ENCODE measurements around the gene KIR3DL2. TPM values are rescaled to one million over a fixed set of nuclear protein-coding genes. Genes with fewer than 3 reads are reported as not detected.
"Not testable (repeated sequence)": the region's sequence is repeated elsewhere in the genome, so short reads cannot be mapped to it uniquely, and the experiment has no call there.

Gene KIR3DL2
- total RNA-seq, 1 donor from 2014 or later, result not detected

GRCh38 chr19:54806516-54806838 lies 43.8 kb upstream of the KIR3DL2 start:
- Mint-ChIP-seq H3K27ac (no peak overlapping the region), H3K36me3 (ENCODE audit: low read depth) (no peaks in the 10 kb centered on the region), H3K27me3 (peaks cover 26% of the 10 kb centered on the region), H3K4me1 (no peaks in the 10 kb centered on the region), H3K4me3 (no peak overlapping the region), H3K9me3 (peaks cover 2% of the 10 kb centered on the region)
- no peak for ATAC-seq (ENCODE audit: low read depth)
- POLR2A ChIA-PET, result no interaction called here
- TF ChIP-seq CTCF (IDR thresholded peaks at IDR 0.05), result no peak
- DNase-seq, result no peak
- CTCF ChIA-PET, result no interaction called here
- intact Hi-C loops (cut with micrococcal nuclease), result no loop called here

GRCh38 chr19:54814571-54814970 lies 35.7 kb upstream of the KIR3DL2 start:
- POLR2A ChIA-PET; intact Hi-C loops (cut with micrococcal nuclease); ATAC-seq (ENCODE audit: low read depth); H3K27ac Mint-ChIP-seq; H3K4me1 Mint-ChIP-seq; H3K4me3 Mint-ChIP-seq; H3K36me3 Mint-ChIP-seq (ENCODE audit: low read depth); H3K9me3 Mint-ChIP-seq; CTCF ChIA-PET; DNase-seq: not testable (repeated sequence)
- H3K27me3 Mint-ChIP-seq, result peaks cover 25% of the 10 kb centered on the region

GRCh38 chr19:54816251-54816650 lies 34.0 kb upstream of the KIR3DL2 start, which contains the start of gene KIR3DL1:
Gene KIR3DL1 (plus strand): TSS chr19:54816468.
- H3K4me1 Mint-ChIP-seq; H3K9me3 Mint-ChIP-seq; H3K27ac Mint-ChIP-seq; DNase-seq; H3K4me3 Mint-ChIP-seq; POLR2A ChIA-PET; intact Hi-C loops (cut with micrococcal nuclease); ATAC-seq (ENCODE audit: low read depth); CTCF ChIA-PET; H3K36me3 Mint-ChIP-seq (ENCODE audit: low read depth): not testable (repeated sequence)
- peaks cover 21% of the 10 kb centered on the region for H3K27me3 Mint-ChIP-seq

- Mint-ChIP-seq H3K36me3 (ENCODE audit: low read depth) (no peaks in the 10 kb centered on the region), H3K4me3 (no peak overlapping the region), H3K27me3 (peaks cover 22% of the 10 kb centered on the region), H3K27ac (no peak overlapping the region), H3K9me3 (no peaks in the 10 kb centered on the region), H3K4me1 (no peaks in the 10 kb centered on the region)
- POLR2A ChIA-PET, result no interaction called here
- TF ChIP-seq CTCF (IDR thresholded peaks at IDR 0.05), result no peak
- ATAC-seq (ENCODE audit: low read depth) (no peak), DNase-seq (no peak)
- intact Hi-C loops (cut with micrococcal nuclease), result no loop called here
- CTCF ChIA-PET, result no interaction called here
Measured at GRCh38 chr19:54817670-54818536, 32.3 kb upstream of the KIR3DL2 start.

- ATAC-seq (ENCODE audit: low read depth); H3K4me1 Mint-ChIP-seq; DNase-seq; intact Hi-C loops (cut with micrococcal nuclease); H3K36me3 Mint-ChIP-seq (ENCODE audit: low read depth); H3K27ac Mint-ChIP-seq; CTCF ChIA-PET; POLR2A ChIA-PET; H3K4me3 Mint-ChIP-seq; H3K9me3 Mint-ChIP-seq: not testable (repeated sequence)
- peaks cover 15% of the 10 kb centered on the region for H3K27me3 Mint-ChIP-seq
Measured at GRCh38 chr19:54824416-54824815, 25.8 kb upstream of the KIR3DL2 start.

- H3K27me3 Mint-ChIP-seq, result peaks cover 16% of the 10 kb centered on the region
- H3K36me3 Mint-ChIP-seq (ENCODE audit: low read depth); ATAC-seq (ENCODE audit: low read depth); H3K27ac Mint-ChIP-seq; CTCF ChIA-PET; intact Hi-C loops (cut with micrococcal nuclease); H3K9me3 Mint-ChIP-seq; DNase-seq; H3K4me1 Mint-ChIP-seq; H3K4me3 Mint-ChIP-seq; POLR2A ChIA-PET: not testable (repeated sequence)
Measured at GRCh38 chr19:54825326-54825725, 24.9 kb upstream of the KIR3DL2 start.

- H3K4me3 Mint-ChIP-seq; H3K27ac Mint-ChIP-seq; DNase-seq; ATAC-seq (ENCODE audit: low read depth); POLR2A ChIA-PET; intact Hi-C loops (cut with micrococcal nuclease); CTCF ChIA-PET; H3K9me3 Mint-ChIP-seq; H3K4me1 Mint-ChIP-seq; H3K36me3 Mint-ChIP-seq (ENCODE audit: low read depth): not testable (repeated sequence)
- peaks cover 16% of the 10 kb centered on the region for H3K27me3 Mint-ChIP-seq
Measured at GRCh38 chr19:54828064-54828463, 22.2 kb upstream of the KIR3DL2 start.

- not testable (repeated sequence) for H3K27ac Mint-ChIP-seq
Measured at GRCh38 chr19:54832496-54832895, 17.7 kb upstream of the KIR3DL2 start, which contains the start of gene KIR2DS4. Gene KIR2DS4 (plus strand): TSS chr19:54832676.

GRCh38 chr19:54835126-54835525 lies 15.1 kb upstream of the KIR3DL2 start:
- H3K4me1 Mint-ChIP-seq; H3K27ac Mint-ChIP-seq; H3K27me3 Mint-ChIP-seq; ATAC-seq (ENCODE audit: low read depth); DNase-seq; CTCF ChIA-PET; H3K9me3 Mint-ChIP-seq; POLR2A ChIA-PET; H3K4me3 Mint-ChIP-seq; intact Hi-C loops (cut with micrococcal nuclease); H3K36me3 Mint-ChIP-seq (ENCODE audit: low read depth): not testable (repeated sequence)

More at GRCh38 chr19:54832496-54832895, 17.7 kb upstream of the KIR3DL2 start, which contains the start of gene KIR2DS4:
- H3K27me3 Mint-ChIP-seq; POLR2A ChIA-PET; H3K9me3 Mint-ChIP-seq; H3K4me1 Mint-ChIP-seq; ATAC-seq (ENCODE audit: low read depth); H3K4me3 Mint-ChIP-seq; DNase-seq; H3K36me3 Mint-ChIP-seq (ENCODE audit: low read depth); CTCF ChIA-PET; intact Hi-C loops (cut with micrococcal nuclease): not testable (repeated sequence)

- H3K4me3 Mint-ChIP-seq; H3K36me3 Mint-ChIP-seq (ENCODE audit: low read depth); POLR2A ChIA-PET; H3K27ac Mint-ChIP-seq; CTCF ChIA-PET; H3K4me1 Mint-ChIP-seq; intact Hi-C loops (cut with micrococcal nuclease); H3K27me3 Mint-ChIP-seq; ATAC-seq (ENCODE audit: low read depth); H3K9me3 Mint-ChIP-seq; DNase-seq: not testable (repeated sequence)
Measured at GRCh38 chr19:54837522-54837921, 12.7 kb upstream of the KIR3DL2 start.

- H3K4me3 Mint-ChIP-seq; POLR2A ChIA-PET; ATAC-seq (ENCODE audit: low read depth); DNase-seq; CTCF ChIA-PET; H3K27ac Mint-ChIP-seq; H3K36me3 Mint-ChIP-seq (ENCODE audit: low read depth); H3K27me3 Mint-ChIP-seq; intact Hi-C loops (cut with micrococcal nuclease); H3K4me1 Mint-ChIP-seq; H3K9me3 Mint-ChIP-seq: not testable (repeated sequence)
Measured at GRCh38 chr19:54843171-54843570, 7.1 kb upstream of the KIR3DL2 start.

All from activated B cell treated with CpG ODN at 0.5 μM for 24 hours (primary cell).